OCI-LY3 (cell line): ENCODE measurements around the gene SLC24A4.

Experiments
- EZH2phosphoT487 ChIP-seq: fragments of 200-600 bp; shearing (Covaris generic); IDR thresholded peaks from 2 replicates; pipeline ENCODE4 v1.6.1; 2018; ENCODE audit warnings: antibody characterized with exemption, mixed run types, low read depth
- TF ChIP-seq, protein P1 (sequence below): fragments of 200-600, 300-600 bp; sonication (generic); IDR thresholded peaks from 2 replicates; pipeline ENCODE4 v1.5.1; 2014; ENCODE audit warnings: antibody characterized with exemption, low read length, low read depth

- TF ChIP-seq, protein P1, sequence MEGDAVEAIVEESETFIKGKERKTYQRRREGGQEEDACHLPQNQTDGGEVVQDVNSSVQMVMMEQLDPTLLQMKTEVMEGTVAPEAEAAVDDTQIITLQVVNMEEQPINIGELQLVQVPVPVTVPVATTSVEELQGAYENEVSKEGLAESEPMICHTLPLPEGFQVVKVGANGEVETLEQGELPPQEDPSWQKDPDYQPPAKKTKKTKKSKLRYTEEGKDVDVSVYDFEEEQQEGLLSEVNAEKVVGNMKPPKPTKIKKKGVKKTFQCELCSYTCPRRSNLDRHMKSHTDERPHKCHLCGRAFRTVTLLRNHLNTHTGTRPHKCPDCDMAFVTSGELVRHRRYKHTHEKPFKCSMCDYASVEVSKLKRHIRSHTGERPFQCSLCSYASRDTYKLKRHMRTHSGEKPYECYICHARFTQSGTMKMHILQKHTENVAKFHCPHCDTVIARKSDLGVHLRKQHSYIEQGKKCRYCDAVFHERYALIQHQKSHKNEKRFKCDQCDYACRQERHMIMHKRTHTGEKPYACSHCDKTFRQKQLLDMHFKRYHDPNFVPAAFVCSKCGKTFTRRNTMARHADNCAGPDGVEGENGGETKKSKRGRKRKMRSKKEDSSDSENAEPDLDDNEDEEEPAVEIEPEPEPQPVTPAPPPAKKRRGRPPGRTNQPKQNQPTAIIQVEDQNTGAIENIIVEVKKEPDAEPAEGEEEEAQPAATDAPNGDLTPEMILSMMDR = no peak
- no peak for TF ChIP-seq EZH2phosphoT487
Observed at GRCh38 chr14:92524602-92525185, 201.7 kb downstream of the SLC24A4 start.
